GM18909 (cell line): Measurements from ENCODE around the gene DNAJC2.
A peak's percentile ranks its signal among the peaks of the same experiment; 100 is the strongest.
"Not testable (repeated sequence)": the region's sequence is repeated elsewhere in the genome, so short reads cannot be mapped to it uniquely, and the experiment has no call there.

Experiments used
- ATAC-seq: cut with Tn5 transposase; IDR thresholded peaks from one replicate; pipeline ENCODE4 v1.9.1; 2021; ENCODE audit warnings: mild to moderate bottlenecking; ENCODE audit not compliant: unreplicated experiment, poor library complexity

DNAJC2 gene

GRCh38 chr7:103343758-103344452 lies 662 bp downstream of the DNAJC2 start:
- peak; percentile 5 for ATAC-seq

GRCh38 chr7:103343332-103343731 lies 1.2 kb downstream of the DNAJC2 start:
- no peak for ATAC-seq

GRCh38 chr7:103341466-103341865 lies 3.1 kb downstream of the DNAJC2 start:
- no peak for ATAC-seq

- no peak for ATAC-seq
Observed at GRCh38 chr7:103338864-103339263, 5.7 kb downstream of the DNAJC2 start.

DNA sequence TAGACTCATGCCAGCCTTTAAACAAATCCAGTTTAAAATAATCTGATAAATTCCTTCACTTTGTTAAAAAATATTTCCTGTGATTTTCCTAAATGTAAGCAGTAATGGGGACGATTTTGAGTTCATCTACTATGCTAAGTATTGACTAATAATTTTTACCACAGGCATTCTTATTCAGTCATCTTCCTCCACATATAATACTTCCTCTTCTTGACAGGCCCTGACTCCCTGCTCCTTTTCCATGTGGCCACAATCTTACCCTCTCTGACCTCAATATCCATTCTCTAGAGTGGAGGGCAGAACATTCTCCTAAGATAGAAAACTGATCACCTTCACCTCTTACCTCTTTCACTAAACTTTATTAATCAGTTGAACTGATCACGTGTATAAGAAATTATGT lies 7.8 kb downstream of the DNAJC2 start:
- no peak for ATAC-seq

- no peak for ATAC-seq
Observed at GRCh38 chr7:103325744-103326143, 18.8 kb downstream of the DNAJC2 start.

- ATAC-seq, result no peak
Observed at GRCh38 chr7:103317009-103317408, 27.6 kb downstream of the DNAJC2 start.

- ATAC-seq, result no peak
Observed at GRCh38 chr7:103316380-103316941, 28.1 kb downstream of the DNAJC2 start.

DNA sequence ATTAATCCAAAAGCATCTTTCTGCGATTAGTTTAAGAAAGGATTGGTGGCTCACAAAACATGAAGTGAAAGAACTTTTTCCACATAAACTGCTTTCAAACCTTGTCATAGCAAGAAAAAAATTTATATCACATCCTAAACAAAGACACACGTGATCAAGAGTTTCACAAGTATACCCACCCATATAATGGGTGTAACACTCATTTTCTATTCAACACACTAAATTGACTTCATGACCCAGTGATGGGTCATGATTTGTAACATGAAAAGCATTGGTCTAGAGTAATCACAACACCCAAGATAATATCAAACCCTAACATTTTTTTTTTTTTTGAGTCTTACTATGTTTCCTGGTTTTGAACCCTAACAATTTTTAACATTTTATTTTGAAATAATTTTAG lies 29.7 kb downstream of the DNAJC2 start:
- no peak for ATAC-seq

DNA sequence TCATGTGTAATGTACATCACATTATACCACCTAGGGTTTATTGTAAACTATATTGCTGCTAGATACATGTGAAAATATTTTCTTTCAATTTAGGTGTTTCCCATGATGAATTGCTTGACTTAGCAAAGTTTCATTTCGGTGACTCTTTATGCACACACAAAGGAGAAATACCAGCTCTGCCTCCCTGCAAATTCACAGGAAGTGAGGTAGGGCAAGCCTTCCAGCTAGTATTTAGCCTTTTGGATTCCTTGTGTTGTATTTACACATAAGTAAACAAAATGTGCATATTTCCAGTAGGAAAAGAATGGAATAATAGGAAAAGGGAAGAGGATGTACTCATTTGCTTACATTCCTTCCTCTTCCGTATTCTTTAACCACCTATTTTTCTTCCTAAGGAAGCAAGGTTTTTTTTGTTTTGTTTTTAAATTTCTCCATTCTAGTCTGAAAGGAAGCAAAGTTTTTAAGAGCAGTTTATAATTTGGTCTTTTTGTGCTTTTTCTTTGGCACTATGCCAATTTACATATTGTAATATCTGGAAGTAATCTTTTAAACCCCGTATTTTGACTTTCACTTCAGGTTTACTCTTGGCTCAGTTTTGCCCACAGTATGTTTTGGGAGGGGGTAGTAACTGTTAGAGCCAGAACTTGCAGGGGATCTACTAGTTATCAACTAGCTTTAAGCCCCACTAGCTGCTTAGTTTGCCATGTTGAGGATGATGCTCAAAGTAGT lies 36.9 kb downstream of the DNAJC2 start:
- peak; percentile 54 for ATAC-seq

- no peak for ATAC-seq
Observed at GRCh38 chr7:103301441-103301840, 43.1 kb downstream of the DNAJC2 start.

GRCh38 chr7:103299660-103300059 lies 44.9 kb downstream of the DNAJC2 start:
- no peak for ATAC-seq

- ATAC-seq, result no peak
Observed at GRCh38 chr7:103297837-103298179, 46.8 kb downstream of the DNAJC2 start.

- ATAC-seq, result peak; percentile 95
Observed at GRCh38 chr7:103296901-103297836, 47.4 kb downstream of the DNAJC2 start, which contains the start of gene PMPCB. TSS of gene PMPCB (plus strand) at chr7:103297435. CDS start at chr7:103297460, 25 bp downstream.

GRCh38 chr7:103293526-103293925 lies 51.0 kb downstream of the DNAJC2 start:
- ATAC-seq, result no peak

DNA sequence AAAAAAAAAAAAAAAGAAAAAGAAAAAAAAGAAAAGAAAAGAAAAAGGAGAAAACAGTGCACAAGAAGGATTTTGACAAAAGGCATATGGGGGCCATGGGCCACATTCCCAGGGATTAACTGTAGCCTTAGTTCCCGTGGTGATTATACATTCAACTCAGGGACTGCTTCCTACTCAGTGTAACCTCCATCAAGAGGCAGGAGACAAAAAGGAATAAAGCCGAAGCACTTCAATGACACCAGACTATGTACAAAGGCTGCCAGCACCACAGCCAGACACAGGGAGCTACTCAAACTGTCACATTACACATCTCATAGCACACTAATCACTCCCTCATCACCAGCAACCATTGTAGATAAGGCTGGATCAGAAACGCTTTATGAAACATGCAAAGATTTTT lies 52.4 kb downstream of the DNAJC2 start:
- ATAC-seq, result no peak

GRCh38 chr7:103282802-103283427 lies 61.7 kb downstream of the DNAJC2 start:
- not testable (repeated sequence) for ATAC-seq

DNA sequence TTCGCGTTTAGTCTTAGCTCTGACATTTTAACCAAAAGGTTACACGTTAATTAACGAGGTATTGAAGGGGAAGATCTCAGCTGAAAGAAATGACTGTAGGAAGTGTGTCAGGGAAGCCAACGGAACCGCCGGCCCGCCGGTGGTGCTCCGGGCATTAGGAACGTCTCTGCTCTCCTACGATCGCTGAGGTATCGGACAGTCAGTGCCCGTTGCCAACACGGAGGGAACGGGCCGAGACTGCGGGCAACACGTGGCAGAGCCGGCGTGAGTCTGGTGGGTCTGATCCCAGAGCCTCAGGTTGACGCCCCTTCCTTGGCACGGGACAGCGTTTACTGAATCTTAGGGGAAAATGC lies 63.8 kb downstream of the DNAJC2 start:
- ATAC-seq, result not testable (repeated sequence)

DNA sequence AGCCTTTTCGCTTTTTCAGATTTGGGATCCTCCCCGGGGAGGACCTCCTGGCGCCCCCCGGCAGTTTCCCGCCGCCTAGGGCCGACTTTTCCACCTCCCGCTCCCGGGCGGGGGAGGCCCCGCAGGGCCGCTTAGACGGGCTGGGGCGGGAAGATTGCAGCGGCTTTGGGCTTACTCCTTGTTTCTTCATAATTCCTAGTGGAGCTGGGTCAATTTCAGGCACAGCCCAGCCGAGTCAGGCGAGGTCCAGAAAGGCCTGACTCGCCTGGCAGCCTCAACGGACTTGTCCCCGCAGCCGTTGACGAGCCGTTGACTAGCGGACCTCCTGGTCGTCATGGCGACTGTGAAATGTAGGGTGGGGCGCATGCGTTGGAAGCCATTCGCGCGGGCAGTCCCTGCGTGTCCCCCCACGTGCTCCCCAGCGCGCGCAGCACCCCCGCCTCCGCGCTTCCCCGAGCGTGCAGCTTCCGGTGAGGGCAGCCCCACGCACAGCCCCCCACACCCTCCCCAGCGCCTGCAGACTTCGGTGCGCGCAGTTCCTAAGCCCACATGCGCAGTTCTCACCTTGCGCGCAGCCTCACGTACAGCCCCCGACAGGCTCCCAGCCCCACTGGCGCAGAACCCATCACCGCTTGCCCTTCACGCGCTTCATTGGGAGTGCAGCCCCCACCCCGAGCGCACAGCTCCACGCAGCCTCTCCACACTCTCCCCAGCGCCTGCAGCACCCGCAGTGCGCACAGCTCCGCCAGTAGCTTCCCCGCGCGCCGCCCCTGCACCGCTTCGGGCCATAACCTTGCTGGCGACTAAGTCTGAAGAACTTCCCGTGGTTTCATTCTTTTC lies 64.4 kb downstream of the DNAJC2 start:
- peak; percentile 93 for ATAC-seq
